ENCODE results near the gene TCF4. TPM values are rescaled to one million over a fixed set of nuclear protein-coding genes. Genes with fewer than 3 reads are reported as not detected.

Gene TCF4
- total RNA-seq, 1 experiment from 2014 or later: 100.0 TPM

- peak; percentile 15 for DNase-seq (ENCODE audit: low spot score)
Observed at GRCh38 chr18:55323051-55323994, 264.7 kb downstream of the TCF4 start.

GRCh38 chr18:55322178-55322735 lies 265.7 kb downstream of the TCF4 start:
- peak; percentile 72 for DNase-seq (ENCODE audit: low spot score)

- peak; percentile 64 for DNase-seq (ENCODE audit: low spot score)
Observed at GRCh38 chr18:55321265-55322177, 266.5 kb downstream of the TCF4 start.

- peak; percentile 33 for DNase-seq (ENCODE audit: low spot score)
Observed at GRCh38 chr18:55320424-55321264, 267.3 kb downstream of the TCF4 start.

GRCh38 chr18:55319459-55320193 lies 268.4 kb downstream of the TCF4 start:
- DNase-seq (ENCODE audit: low spot score): peak; percentile 13

GRCh38 chr18:55318951-55319441 lies 269.0 kb downstream of the TCF4 start:
- peak; percentile 8 for DNase-seq (ENCODE audit: low spot score)

- peak; percentile 8 for DNase-seq (ENCODE audit: low spot score)
Observed at GRCh38 chr18:55317864-55318263, 270.1 kb downstream of the TCF4 start.

GRCh38 chr18:55317324-55317723 lies 270.7 kb downstream of the TCF4 start:
- no peak for DNase-seq (ENCODE audit: low spot score)

GRCh38 chr18:55316486-55317184 lies 271.4 kb downstream of the TCF4 start:
- DNase-seq (ENCODE audit: low spot score): peak; percentile 18

GRCh38 chr18:55314615-55315237 lies 273.3 kb downstream of the TCF4 start:
- no peak for DNase-seq (ENCODE audit: low spot score)

GRCh38 chr18:55314031-55314430 lies 274.0 kb downstream of the TCF4 start:
- DNase-seq (ENCODE audit: low spot score): no peak

- DNase-seq (ENCODE audit: low spot score): no peak
Observed at GRCh38 chr18:55310863-55311262, 277.1 kb downstream of the TCF4 start.

- DNase-seq (ENCODE audit: low spot score): no peak
Observed at GRCh38 chr18:55310044-55310676, 277.8 kb downstream of the TCF4 start.

- DNase-seq (ENCODE audit: low spot score): no peak
Observed at GRCh38 chr18:55309249-55309648, 278.7 kb downstream of the TCF4 start.

- no peak for DNase-seq (ENCODE audit: low spot score)
Observed at GRCh38 chr18:55307505-55307904, 280.5 kb downstream of the TCF4 start.

GRCh38 chr18:55306359-55307024 lies 281.5 kb downstream of the TCF4 start:
- no peak for DNase-seq (ENCODE audit: low spot score)

GRCh38 chr18:55302167-55302833 lies 285.7 kb downstream of the TCF4 start:
- DNase-seq (ENCODE audit: low spot score): no peak

- DNase-seq (ENCODE audit: low spot score): no peak
Observed at GRCh38 chr18:55301824-55302166, 286.2 kb downstream of the TCF4 start.

Measured in A172 (cell line).